ENCODE measurements around the gene MFF. TPM values are rescaled to one million over a fixed set of nuclear protein-coding genes. Genes with fewer than 3 reads are reported as not detected.

The MFF gene
- total and polyA plus RNA-seq, 10 of the 15 experiments (the other 5 are each of a cell fraction or from before 2014, with no cell fraction given), result 19.6 to 131 (median 106) TPM

GRCh38 chr2:227339098-227339599 lies 14.1 kb downstream of the MFF start:
- in situ Hi-C loops (cut with MboI) (no loop called here), intact Hi-C loops (cut with micrococcal nuclease; ENCODE audit: unreplicated experiment) (no loop called here)
- ATAC-seq, result peak; percentile 39
- H3K79me2 ChIP-seq (ENCODE audit: control insufficient read depth, insufficient read depth, low read length), result no peaks in the 10 kb centered on the region; the same call in 1 of the 2 replicates
- H3K4me3 ChIP-seq, result no peak overlapping the region
- peaks cover 0 to 24% of the 10 kb centered on the region in 2 experiments; a peak in 3 of 4 replicates for H3K36me3 ChIP-seq (ENCODE audit: control insufficient read depth in 2 of 2, insufficient read depth in 2 of 2, low read length in 1 of 2)
- no peak overlapping the region for H3K27ac ChIP-seq (ENCODE audit: control insufficient read depth, insufficient read depth)
- no peak overlapping the region for H2AFZ ChIP-seq (ENCODE audit: control insufficient read depth, low read depth, low read length)
- H4K20me1 ChIP-seq (ENCODE audit: control insufficient read depth, insufficient read depth), result no peaks in the 10 kb centered on the region
- H3K4me2 ChIP-seq (ENCODE audit: control insufficient read depth, insufficient read depth), result no peak overlapping the region
- H3K4me1 ChIP-seq (ENCODE audit: control insufficient read depth, insufficient read depth, low read length), result no peaks in the 10 kb centered on the region
- no TSS peak for BruUV-seq (replicated peaks)
- no peak overlapping the region for H3K9ac ChIP-seq (ENCODE audit: control insufficient read depth, insufficient read depth, low read length)
- no peaks in the 10 kb centered on the region for H3K9me3 ChIP-seq (replicated peaks; ENCODE audit: control insufficient read depth, insufficient read depth, low read length)
- ChIA-PET RAD21 (ENCODE audit: unreplicated experiment) (interaction anchor here (0.7 to 1.0 kb wide), 2 partner anchors 11 to 21 kb away, joined by 3 read pairs; no protein-coding TSS in a partner anchor), SMC1A (ENCODE audit: uncharacterized antibody, unreplicated experiment) (interaction anchor here (1.3 kb wide), 1 partner anchor 12 kb away, joined by 3 read pairs; no protein-coding TSS in a partner anchor), POLR2A (interaction anchor here (0.7 to 0.8 kb wide), 3 partner anchors 10 to 245 kb away, joined by 3 to 5 read pairs (median 3); no protein-coding TSS in a partner anchor), CTCF (interaction anchor here (0.5 to 1.8 kb wide), 5 partner anchors 9 to 847 kb away, joined by 3 to 6 read pairs (median 5); no protein-coding TSS in a partner anchor)
- WGBS (ENCODE audit: insufficient coverage, insufficient replicate concordance, low lambda C conversion rate, missing lambda C conversion rate), result 100% methylated on average over 2 of the region's 2 CpGs
- no peak for FAIRE-seq
- no peak for DNase-seq (ENCODE audit: low read depth, low spot score)
- H3K27me3 ChIP-seq (replicated peaks in 1 of 2; ENCODE audit: control insufficient read depth in 2 of 2, insufficient read depth in 2 of 2, low read length in 1 of 2), result no peaks in the 10 kb centered on the region
- TF ChIP-seq, protein P1, sequence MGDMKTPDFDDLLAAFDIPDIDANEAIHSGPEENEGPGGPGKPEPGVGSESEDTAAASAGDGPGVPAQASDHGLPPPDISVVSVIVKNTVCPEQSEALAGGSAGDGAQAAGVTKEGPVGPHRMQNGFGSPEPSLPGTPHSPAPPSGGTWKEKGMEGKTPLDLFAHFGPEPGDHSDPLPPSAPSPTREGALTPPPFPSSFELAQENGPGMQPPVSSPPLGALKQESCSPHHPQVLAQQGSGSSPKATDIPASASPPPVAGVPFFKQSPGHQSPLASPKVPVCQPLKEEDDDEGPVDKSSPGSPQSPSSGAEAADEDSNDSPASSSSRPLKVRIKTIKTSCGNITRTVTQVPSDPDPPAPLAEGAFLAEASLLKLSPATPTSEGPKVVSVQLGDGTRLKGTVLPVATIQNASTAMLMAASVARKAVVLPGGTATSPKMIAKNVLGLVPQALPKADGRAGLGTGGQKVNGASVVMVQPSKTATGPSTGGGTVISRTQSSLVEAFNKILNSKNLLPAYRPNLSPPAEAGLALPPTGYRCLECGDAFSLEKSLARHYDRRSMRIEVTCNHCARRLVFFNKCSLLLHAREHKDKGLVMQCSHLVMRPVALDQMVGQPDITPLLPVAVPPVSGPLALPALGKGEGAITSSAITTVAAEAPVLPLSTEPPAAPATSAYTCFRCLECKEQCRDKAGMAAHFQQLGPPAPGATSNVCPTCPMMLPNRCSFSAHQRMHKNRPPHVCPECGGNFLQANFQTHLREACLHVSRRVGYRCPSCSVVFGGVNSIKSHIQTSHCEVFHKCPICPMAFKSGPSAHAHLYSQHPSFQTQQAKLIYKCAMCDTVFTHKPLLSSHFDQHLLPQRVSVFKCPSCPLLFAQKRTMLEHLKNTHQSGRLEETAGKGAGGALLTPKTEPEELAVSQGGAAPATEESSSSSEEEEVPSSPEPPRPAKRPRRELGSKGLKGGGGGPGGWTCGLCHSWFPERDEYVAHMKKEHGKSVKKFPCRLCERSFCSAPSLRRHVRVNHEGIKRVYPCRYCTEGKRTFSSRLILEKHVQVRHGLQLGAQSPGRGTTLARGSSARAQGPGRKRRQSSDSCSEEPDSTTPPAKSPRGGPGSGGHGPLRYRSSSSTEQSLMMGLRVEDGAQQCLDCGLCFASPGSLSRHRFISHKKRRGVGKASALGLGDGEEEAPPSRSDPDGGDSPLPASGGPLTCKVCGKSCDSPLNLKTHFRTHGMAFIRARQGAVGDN (IDR thresholded peaks at IDR 0.05), result no peak
- TF ChIP-seq, protein P2, sequence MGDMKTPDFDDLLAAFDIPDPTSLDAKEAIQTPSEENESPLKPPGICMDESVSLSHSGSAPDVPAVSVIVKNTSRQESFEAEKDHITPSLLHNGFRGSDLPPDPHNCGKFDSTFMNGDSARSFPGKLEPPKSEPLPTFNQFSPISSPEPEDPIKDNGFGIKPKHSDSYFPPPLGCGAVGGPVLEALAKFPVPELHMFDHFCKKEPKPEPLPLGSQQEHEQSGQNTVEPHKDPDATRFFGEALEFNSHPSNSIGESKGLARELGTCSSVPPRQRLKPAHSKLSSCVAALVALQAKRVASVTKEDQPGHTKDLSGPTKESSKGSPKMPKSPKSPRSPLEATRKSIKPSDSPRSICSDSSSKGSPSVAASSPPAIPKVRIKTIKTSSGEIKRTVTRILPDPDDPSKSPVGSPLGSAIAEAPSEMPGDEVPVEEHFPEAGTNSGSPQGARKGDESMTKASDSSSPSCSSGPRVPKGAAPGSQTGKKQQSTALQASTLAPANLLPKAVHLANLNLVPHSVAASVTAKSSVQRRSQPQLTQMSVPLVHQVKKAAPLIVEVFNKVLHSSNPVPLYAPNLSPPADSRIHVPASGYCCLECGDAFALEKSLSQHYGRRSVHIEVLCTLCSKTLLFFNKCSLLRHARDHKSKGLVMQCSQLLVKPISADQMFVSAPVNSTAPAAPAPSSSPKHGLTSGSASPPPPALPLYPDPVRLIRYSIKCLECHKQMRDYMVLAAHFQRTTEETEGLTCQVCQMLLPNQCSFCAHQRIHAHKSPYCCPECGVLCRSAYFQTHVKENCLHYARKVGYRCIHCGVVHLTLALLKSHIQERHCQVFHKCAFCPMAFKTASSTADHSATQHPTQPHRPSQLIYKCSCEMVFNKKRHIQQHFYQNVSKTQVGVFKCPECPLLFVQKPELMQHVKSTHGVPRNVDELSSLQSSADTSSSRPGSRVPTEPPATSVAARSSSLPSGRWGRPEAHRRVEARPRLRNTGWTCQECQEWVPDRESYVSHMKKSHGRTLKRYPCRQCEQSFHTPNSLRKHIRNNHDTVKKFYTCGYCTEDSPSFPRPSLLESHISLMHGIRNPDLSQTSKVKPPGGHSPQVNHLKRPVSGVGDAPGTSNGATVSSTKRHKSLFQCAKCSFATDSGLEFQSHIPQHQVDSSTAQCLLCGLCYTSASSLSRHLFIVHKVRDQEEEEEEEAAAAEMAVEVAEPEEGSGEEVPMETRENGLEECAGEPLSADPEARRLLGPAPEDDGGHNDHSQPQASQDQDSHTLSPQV (IDR thresholded peaks at IDR 0.05), result no peak
- TF ChIP-seq ELK1 (IDR thresholded peaks at IDR 0.05; ENCODE audit: low read depth, low read length) (no peak), CUX1 (IDR thresholded peaks at IDR 0.05; ENCODE audit: insufficient replicate concordance, low read depth, low read length) (no peak)
- TF ChIP-seq, protein P3, sequence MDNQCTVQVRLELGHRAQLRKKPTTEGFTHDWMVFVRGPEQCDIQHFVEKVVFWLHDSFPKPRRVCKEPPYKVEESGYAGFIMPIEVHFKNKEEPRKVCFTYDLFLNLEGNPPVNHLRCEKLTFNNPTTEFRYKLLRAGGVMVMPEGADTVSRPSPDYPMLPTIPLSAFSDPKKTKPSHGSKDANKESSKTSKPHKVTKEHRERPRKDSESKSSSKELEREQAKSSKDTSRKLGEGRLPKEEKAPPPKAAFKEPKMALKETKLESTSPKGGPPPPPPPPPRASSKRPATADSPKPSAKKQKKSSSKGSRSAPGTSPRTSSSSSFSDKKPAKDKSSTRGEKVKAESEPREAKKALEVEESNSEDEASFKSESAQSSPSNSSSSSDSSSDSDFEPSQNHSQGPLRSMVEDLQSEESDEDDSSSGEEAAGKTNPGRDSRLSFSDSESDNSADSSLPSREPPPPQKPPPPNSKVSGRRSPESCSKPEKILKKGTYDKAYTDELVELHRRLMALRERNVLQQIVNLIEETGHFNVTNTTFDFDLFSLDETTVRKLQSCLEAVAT (IDR thresholded peaks at IDR 0.05), result no peak
